Type B pancreatic cell (in vitro differentiated cells): Measurements from ENCODE around the gene FAM20B. TPM values are rescaled to one million over a fixed set of nuclear protein-coding genes. Genes with fewer than 3 reads are reported as not detected.
"Not testable (repeated sequence)": the region's sequence is repeated elsewhere in the genome, so short reads cannot be mapped to it uniquely, and the experiment has no call there.

ENCODE experiments used
- DNase-seq: peaks from one replicate; pipeline ENCODE4 v3.0.0; 2021; ENCODE audit warnings: mixed read lengths; ENCODE audit not compliant: unreplicated experiment; ENCODE audit errors: extremely low spot score
- H3K27ac Mint-ChIP-seq: 2 replicates; pipeline ENCODE4 v1.8.0; 2021; ENCODE audit warnings: mild to moderate bottlenecking, mixed read lengths
- H3K27me3 Mint-ChIP-seq: 2 replicates; pipeline ENCODE4 v1.8.0; 2021; ENCODE audit warnings: mixed read lengths
- H3K36me3 Mint-ChIP-seq: 2 replicates; pipeline ENCODE4 v1.8.0; 2021; ENCODE audit warnings: mixed read lengths
- H3K4me1 Mint-ChIP-seq: one replicate; pipeline ENCODE4 v1.8.0; 2021; ENCODE audit warnings: mixed read lengths; ENCODE audit not compliant: unreplicated experiment
- H3K4me3 Mint-ChIP-seq: 2 replicates; pipeline ENCODE4 v1.8.0; 2021; ENCODE audit warnings: mild to moderate bottlenecking, mixed read lengths
- H3K9me3 Mint-ChIP-seq: 2 replicates; pipeline ENCODE4 v1.8.0; 2021; ENCODE audit warnings: mixed read lengths
- CTCF ChIP-seq: fragments of 200-600 bp; sonication (generic); conservative IDR thresholded peaks from 2 replicates; pipeline ENCODE4 v1.5.0; 2021; ENCODE audit warnings: antibody characterized with exemption, mild to moderate bottlenecking
- total RNA-seq: library from RNA; stranded (reverse); gene quantifications from 2 replicates; pipeline ENCODE4 v1.2.1, GENCODE V29; 2021; ENCODE audit warnings: low replicate concordance

Gene FAM20B
- total RNA-seq, 1 donor from 2014 or later = 41.0 TPM

DNA sequence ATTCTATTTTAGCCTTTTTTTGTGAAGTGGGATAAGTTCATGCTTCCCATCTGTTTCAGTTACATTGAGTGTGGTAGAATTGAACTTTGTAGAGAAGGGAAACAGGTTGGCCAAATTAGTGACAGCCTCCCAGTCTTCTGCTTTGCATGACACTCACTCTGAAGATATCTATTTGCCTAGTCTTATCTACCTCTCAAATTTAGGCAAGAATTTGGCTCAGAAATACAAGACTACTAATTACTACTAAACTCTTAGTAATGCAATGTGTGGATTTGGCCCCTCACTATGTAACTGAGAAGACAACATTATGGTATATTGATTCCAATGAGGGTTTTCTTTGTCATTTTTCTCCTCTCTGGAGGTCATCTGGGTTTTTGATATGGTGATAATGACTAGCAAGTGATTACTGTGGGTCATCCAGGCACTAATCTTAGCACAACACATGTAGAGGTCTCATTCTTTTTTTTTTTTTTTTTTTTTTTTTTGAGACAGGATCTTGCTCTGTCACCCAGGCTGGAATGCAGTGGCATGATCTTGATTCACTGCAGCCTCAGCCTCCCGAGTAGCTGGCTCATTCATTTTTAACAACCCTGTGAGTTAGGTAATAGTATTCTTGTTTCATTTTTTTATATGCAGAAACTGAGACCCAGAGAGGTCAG, 6.3 kb downstream of the FAM20B start:
- Mint-ChIP-seq H3K27me3 (no peaks in the 10 kb centered on the region), H3K27ac (no peak overlapping the region), H3K4me1 (peaks cover 72% of the 10 kb centered on the region), H3K9me3 (no peaks in the 10 kb centered on the region), H3K36me3 (no peaks in the 10 kb centered on the region), H3K4me3 (no peak overlapping the region)
- no peak for TF ChIP-seq CTCF
- DNase-seq = no peak

DNA sequence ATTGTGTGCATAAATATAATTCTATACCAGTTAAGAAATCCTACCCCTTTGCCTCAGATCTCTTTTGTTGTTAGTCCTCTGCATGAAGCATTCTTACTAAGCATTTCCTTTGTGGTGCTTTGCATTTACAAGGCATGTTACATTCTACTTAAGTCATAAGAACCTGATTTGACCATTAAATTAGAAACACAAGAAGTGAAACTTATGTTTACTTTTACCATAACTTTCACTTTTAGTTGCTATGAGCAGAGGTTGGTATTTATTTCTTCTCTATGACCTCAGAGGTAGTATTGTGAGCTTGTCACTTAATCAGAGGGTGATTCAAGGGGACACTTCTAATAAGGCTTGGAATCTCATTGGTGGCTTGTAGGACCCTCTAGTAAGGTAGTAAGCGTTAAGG, 9.0 kb downstream of the FAM20B start:
- Mint-ChIP-seq H3K27ac (peak overlapping the region; percentile 81), H3K9me3 (peaks cover 5% of the 10 kb centered on the region), H3K36me3 (no peaks in the 10 kb centered on the region), H3K4me1 (peaks cover 63% of the 10 kb centered on the region), H3K27me3 (no peaks in the 10 kb centered on the region), H3K4me3 (no peak overlapping the region)
- DNase-seq = no peak
- no peak for TF ChIP-seq CTCF

DNA sequence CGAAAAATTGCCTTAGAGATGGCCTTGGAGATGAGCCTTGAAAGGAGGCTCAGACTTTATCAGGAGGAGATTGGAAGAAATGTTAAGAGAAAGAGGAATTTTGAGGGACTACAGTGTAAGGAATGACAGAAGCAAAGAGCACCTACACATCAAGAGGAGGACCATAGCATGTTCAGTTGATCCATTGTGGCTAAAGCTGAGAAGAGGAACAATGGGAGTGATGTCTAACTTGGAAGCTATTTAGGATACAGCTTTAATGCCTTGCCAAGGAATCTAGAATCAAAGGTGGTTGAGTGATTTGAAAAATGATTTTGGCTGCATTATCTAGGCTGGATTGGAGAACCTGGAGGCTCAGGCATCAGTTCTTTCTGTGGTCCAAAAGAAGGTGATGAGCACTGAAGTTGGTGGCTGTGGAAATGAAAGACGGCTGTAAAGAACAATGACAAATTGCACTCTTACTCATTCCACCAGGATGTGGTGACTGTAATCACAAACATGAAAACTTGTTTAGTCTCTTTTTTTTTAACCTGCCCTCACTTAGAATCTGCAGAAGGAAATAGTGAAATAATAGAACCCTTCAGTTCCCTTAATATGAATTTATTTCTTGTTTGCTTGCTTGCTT, 11.3 kb downstream of the FAM20B start:
- H3K4me3 Mint-ChIP-seq = no peak overlapping the region
- no peak for DNase-seq
- H3K4me1 Mint-ChIP-seq = peaks cover 46% of the 10 kb centered on the region
- peaks cover 5% of the 10 kb centered on the region for H3K9me3 Mint-ChIP-seq
- peak overlapping the region; percentile 2 for H3K27ac Mint-ChIP-seq
- H3K36me3 Mint-ChIP-seq = no peaks in the 10 kb centered on the region
- no peak for TF ChIP-seq CTCF
- H3K27me3 Mint-ChIP-seq = no peaks in the 10 kb centered on the region

DNA sequence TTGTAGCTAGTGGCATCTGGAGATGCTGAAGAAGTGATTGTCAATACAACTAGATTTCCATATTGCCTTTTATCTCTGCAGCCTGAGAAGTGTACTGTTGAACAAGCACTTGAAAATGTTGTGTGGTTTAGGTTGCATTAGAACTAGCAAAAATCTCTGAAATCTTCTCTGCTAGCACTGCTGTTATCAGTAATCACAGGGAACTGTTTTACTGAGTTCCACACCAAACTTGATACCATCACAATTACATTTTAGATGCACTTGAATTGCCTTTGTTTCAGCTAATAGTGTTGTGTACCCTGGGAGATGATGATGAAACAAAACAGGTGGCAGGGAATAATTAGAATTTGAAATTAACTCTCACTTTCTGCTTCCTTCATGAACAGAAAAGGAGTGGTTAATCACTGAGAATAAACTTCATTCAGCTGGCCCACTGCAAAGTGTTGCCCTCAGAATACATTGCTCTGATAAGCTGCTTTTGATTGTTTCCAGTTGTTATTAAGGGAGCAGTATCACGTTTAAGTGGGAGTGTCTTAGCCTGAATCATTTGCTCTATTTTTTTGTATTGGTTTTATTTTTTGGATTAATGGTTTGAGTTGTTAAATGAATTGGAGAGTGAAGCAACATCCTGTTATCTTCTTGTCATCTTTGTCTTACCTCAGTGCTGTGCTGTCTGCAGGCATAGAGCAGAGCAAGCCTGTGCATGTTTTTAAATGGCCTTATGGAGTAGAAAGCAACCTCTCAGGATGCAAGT, 13.0 kb downstream of the FAM20B start:
- H3K27me3 Mint-ChIP-seq = no peaks in the 10 kb centered on the region
- peak overlapping the region; percentile 26 for H3K27ac Mint-ChIP-seq
- H3K36me3 Mint-ChIP-seq = peaks cover 4% of the 10 kb centered on the region
- no peak for TF ChIP-seq CTCF
- H3K9me3 Mint-ChIP-seq = peaks cover 8% of the 10 kb centered on the region
- H3K4me3 Mint-ChIP-seq = peak overlapping the region; percentile 35
- DNase-seq = no peak
- peaks cover 37% of the 10 kb centered on the region for H3K4me1 Mint-ChIP-seq

DNA sequence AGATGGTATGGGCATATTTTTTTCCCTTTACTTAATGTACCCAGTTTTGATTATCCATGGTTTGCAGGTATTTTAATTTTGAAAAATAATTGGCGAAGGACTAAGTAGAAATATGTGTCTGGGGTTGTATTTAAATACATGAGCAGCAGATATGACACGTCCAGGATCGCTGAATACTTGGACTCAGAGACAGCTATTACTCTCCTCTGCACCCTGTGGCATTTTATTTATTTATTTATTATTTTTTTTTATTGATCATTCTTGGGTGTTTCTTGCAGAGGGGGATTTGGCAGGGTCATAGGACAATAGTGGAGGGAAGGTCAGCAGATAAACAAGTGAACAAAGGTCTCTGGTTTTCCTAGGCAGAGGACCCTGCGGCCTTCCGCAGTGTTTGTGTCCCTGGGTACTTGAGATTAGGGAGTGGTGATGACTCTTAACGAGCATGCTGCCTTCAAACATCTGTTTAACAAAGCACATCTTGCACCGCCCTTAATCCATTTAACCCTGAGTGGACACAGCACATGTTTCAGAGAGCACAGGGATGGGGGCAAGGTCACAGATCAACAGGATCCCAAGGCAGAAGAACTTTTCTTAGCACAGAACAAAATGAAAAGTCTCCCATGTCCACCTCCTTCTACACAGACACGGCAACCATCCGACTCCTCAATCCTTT, 13.9 kb downstream of the FAM20B start:
- Mint-ChIP-seq H3K27ac (peak overlapping the region; percentile 26), H3K4me1 (peaks cover 29% of the 10 kb centered on the region), H3K36me3 (peaks cover 12% of the 10 kb centered on the region), H3K4me3 (peak overlapping the region; percentile 35)
- not testable (repeated sequence) for H3K27me3 Mint-ChIP-seq, H3K9me3 Mint-ChIP-seq, DNase-seq

DNA sequence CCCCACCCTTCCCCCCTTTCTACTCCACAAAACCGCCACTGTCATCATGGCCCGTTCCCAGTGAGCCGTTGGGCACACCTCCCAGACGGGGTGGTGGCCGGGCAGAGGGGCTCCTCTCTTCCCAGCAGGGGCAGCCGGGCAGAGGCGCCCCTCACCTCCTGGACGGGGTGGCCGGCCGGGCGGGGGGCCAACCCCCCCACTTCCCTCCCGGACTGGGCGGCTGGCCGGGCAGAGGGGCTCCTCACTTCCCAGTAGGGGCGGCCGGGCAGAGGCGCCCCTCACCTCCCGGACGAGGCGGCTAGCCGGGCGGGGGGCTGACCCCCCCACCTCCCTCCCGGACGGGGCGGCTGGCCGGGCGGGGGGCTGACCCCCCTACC, 14.5 kb downstream of the FAM20B start:
- not testable (repeated sequence) for H3K4me3 Mint-ChIP-seq, H3K27ac Mint-ChIP-seq, DNase-seq, H3K9me3 Mint-ChIP-seq, H3K27me3 Mint-ChIP-seq
- peaks cover 14% of the 10 kb centered on the region for H3K36me3 Mint-ChIP-seq
- H3K4me1 Mint-ChIP-seq = peaks cover 24% of the 10 kb centered on the region
